HepG2 (cell line): Measurements from ENCODE around the gene PYGL. TPM values are rescaled to one million over a fixed set of nuclear protein-coding genes. Genes with fewer than 3 reads are reported as not detected.

Source experiments
- BCL6 ChIP-seq: IDR thresholded peaks from 2 replicates; pipeline ENCODE4 v1.6.1; 2016; ENCODE audit warnings: missing genetic modification reagents, missing compliant biosample characterization
- CHCHD3 ChIP-seq: sonication (generic); formaldehyde crosslinking; IDR thresholded peaks from 2 replicates; pipeline ENCODE4 v1.8.0; 2022; ENCODE audit warnings: mild to moderate bottlenecking, missing genetic modification reagents, moderate library complexity
- GATAD2A ChIP-seq: IDR thresholded peaks from 2 replicates; pipeline ENCODE4 v1.6.1; 2016
- HES4 ChIP-seq: sonication (generic); formaldehyde crosslinking; IDR thresholded peaks from 2 replicates; pipeline ENCODE4 v1.9.0; 2021; ENCODE audit warnings: mild to moderate bottlenecking, missing genetic modification reagents, borderline replicate concordance
- HNF4A ChIP-seq: sonication (generic); formaldehyde crosslinking; IDR thresholded peaks from 2 replicates; pipeline ENCODE4 v1.4.0; 2020; ENCODE audit warnings: missing genetic modification reagents
- LCORL ChIP-seq, 2 experiments: fragments of 450-650 bp in 1 of 2; sonication (generic) in 1 of 2; formaldehyde crosslinking in 1 of 2; IDR thresholded peaks; 2 replicates each; pipeline versions ENCODE4 v1.5.0 to v1.6.1; 2017 to 2020; ENCODE audit warnings: antibody characterized with exemption in 1 of 2, missing genetic modification reagents in 1 of 2
- NCOA2 ChIP-seq: sonication (generic); formaldehyde crosslinking; IDR thresholded peaks from 2 replicates; pipeline ENCODE4 v1.8.0; 2022; ENCODE audit warnings: inconsistent platforms
- SMAD3 ChIP-seq: sonication (generic); formaldehyde crosslinking; IDR thresholded peaks from 2 replicates; pipeline ENCODE4 v1.4.0; 2020; ENCODE audit warnings: missing genetic modification reagents
- TARDBP ChIP-seq: sonication (generic); formaldehyde crosslinking; IDR thresholded peaks from 2 replicates; pipeline ENCODE4 v1.8.0; 2022; ENCODE audit warnings: mild to moderate bottlenecking, missing genetic modification reagents
- TCF7L2 ChIP-seq: IDR thresholded peaks from 2 replicates; pipeline ENCODE4 v1.6.1; 2011; ENCODE audit warnings: mild to moderate bottlenecking, low read depth, low read length, moderate library complexity
- ZNF256 ChIP-seq: sonication (generic); formaldehyde crosslinking; conservative IDR thresholded peaks from 2 replicates; pipeline ENCODE4 v1.4.0; 2020; ENCODE audit warnings: missing genetic modification reagents
- ZNF430 ChIP-seq: sonication (generic); formaldehyde crosslinking; IDR thresholded peaks from 2 replicates; pipeline ENCODE4 v1.9.0; 2021; ENCODE audit warnings: mild to moderate bottlenecking, missing genetic modification reagents
- ZNF7 ChIP-seq: IDR thresholded peaks from 2 replicates; pipeline ENCODE4 v1.6.1; 2016; ENCODE audit warnings: missing biosample characterization, missing genetic modification reagents
- polyA plus RNA-seq, 8 experiments: library from polyadenylated mRNA; depleted of rRNA in 3 of 8; stranded (reverse) in 7 of 8; unstranded in 1 of 8; fragments of >200 nt; fragmentation: Illumina TruSeq in 4 of 8; extraction: Trizol in 4 of 8; gene quantifications; 2 replicates each; pipeline versions ENCODE4 v1.2.1 to v1.2.3, GENCODE V29; 2011 to 2016; ENCODE audit warnings: low read depth in 4 of 8, missing spikeins in 1 of 8, mixed read lengths in 1 of 8; ENCODE audit not compliant: insufficient read depth in 1 of 8
- total RNA-seq, 5 experiments: library from RNA; depleted of rRNA; stranded (reverse); fragments of >200 nt; fragmentation: Illumina TruSeq; extraction: Trizol; gene quantifications; 2 replicates each; pipeline ENCODE4 v1.2.3, GENCODE V29; 2016; ENCODE audit warnings: low read depth in 1 of 5
- TF ChIP-seq, protein P1 (sequence below): sonication (generic); formaldehyde crosslinking; IDR thresholded peaks from 2 replicates; pipeline ENCODE4 v1.9.0; 2021; ENCODE audit warnings: missing genetic modification reagents, borderline replicate concordance
- TF ChIP-seq, protein P2 (sequence below): sonication (generic); formaldehyde crosslinking; IDR thresholded peaks from 2 replicates; pipeline ENCODE4 v1.5.0; 2020; ENCODE audit warnings: missing genetic modification reagents
- TF ChIP-seq, protein P3 (sequence below): sonication (generic); formaldehyde crosslinking; IDR thresholded peaks from 2 replicates; pipeline ENCODE4 v1.8.1; 2023; ENCODE audit warnings: mild to moderate bottlenecking, missing genetic modification reagents, borderline replicate concordance
- TF ChIP-seq, protein P4 (sequence below): sonication (generic); formaldehyde crosslinking; IDR thresholded peaks from 2 replicates; pipeline ENCODE4 v1.5.0; 2020; ENCODE audit warnings: missing genetic modification reagents
- TF ChIP-seq, protein P5 (sequence below): sonication (generic); formaldehyde crosslinking; IDR thresholded peaks from 2 replicates; pipeline ENCODE4 v1.4.0; 2020; ENCODE audit warnings: mild to moderate bottlenecking, missing genetic modification reagents
- TF ChIP-seq, protein P6 (sequence below): sonication (generic); formaldehyde crosslinking; IDR thresholded peaks from 2 replicates; pipeline ENCODE4 v1.4.0; 2020; ENCODE audit warnings: mild to moderate bottlenecking, missing genetic modification reagents
- TF ChIP-seq, protein P7 (sequence below): IDR thresholded peaks from 2 replicates; pipeline ENCODE4 v1.6.1; 2016; ENCODE audit warnings: low read depth, borderline replicate concordance

PYGL gene
- total and polyA plus RNA-seq, 2 of the 13 experiments (the other 11 are each of a cell fraction or from before 2014, with no cell fraction given): 98.4 to 110 TPM

DNA sequence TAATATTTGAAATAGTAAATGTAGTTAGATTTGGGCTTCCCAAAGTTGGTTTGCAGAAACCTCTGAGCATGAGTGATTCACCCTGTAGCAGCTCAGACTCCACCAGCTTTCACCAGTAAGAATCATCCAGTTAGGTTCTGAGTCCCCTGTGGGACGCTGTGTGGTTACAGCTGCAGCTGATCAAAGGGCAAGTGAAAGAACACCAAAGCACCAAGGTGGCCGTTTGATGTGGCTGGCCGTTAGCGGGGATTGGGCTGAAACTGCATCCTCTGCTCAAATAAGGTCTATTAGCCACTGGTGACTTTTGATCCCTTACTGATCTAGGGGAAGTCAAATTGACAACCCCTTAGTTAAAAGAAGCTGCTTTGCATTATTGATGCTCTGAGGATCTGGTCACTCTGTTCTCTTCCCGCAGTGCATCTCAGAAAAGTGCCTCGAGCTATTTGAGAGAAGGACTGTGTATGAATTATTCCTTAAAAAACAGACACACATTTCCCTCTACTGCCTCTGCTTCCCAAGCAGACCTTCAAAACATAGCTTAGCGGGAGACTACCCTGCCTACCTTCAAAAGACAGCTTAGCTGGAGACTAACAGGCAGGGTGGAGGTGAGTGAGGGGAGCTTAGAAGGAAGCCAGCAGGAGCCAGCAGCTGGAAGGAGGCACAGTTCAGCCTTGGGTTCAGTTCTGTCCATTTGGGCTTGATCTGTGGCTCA, 68.8 kb downstream of the PYGL start (continued):
- TF ChIP-seq, protein P1, sequence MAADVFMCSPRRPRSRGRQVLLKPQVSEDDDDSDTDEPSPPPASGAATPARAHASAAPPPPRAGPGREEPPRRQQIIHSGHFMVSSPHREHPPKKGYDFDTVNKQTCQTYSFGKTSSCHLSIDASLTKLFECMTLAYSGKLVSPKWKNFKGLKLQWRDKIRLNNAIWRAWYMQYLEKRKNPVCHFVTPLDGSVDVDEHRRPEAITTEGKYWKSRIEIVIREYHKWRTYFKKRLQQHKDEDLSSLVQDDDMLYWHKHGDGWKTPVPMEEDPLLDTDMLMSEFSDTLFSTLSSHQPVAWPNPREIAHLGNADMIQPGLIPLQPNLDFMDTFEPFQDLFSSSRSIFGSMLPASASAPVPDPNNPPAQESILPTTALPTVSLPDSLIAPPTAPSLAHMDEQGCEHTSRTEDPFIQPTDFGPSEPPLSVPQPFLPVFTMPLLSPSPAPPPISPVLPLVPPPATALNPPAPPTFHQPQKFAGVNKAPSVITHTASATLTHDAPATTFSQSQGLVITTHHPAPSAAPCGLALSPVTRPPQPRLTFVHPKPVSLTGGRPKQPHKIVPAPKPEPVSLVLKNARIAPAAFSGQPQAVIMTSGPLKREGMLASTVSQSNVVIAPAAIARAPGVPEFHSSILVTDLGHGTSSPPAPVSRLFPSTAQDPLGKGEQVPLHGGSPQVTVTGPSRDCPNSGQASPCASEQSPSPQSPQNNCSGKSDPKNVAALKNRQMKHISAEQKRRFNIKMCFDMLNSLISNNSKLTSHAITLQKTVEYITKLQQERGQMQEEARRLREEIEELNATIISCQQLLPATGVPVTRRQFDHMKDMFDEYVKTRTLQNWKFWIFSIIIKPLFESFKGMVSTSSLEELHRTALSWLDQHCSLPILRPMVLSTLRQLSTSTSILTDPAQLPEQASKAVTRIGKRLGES (CRISPR knock-in tag): no peak
- TF ChIP-seq TCF7L2: peak; percentile 85; the same call in 1 of the 2 replicates
- TF ChIP-seq, protein P2, sequence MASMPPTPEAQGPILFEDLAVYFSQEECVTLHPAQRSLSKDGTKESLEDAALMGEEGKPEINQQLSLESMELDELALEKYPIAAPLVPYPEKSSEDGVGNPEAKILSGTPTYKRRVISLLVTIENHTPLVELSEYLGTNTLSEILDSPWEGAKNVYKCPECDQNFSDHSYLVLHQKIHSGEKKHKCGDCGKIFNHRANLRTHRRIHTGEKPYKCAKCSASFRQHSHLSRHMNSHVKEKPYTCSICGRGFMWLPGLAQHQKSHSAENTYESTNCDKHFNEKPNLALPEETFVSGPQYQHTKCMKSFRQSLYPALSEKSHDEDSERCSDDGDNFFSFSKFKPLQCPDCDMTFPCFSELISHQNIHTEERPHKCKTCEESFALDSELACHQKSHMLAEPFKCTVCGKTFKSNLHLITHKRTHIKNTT: no peak
- no peak for TF ChIP-seq ZNF7
- TF ChIP-seq, protein P3, sequence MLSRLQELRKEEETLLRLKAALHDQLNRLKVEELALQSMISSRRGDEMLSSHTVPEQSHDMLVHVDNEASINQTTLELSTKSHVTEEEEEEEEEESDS (CRISPR knock-in tag): no peak
- TF ChIP-seq BCL6 (CRISPR knock-in tag): peak; percentile 57
- peak; percentile 93 for TF ChIP-seq HNF4A (CRISPR knock-in tag)
- peak; percentile 79; the same call in 1 of the 2 replicates for TF ChIP-seq ZNF430 (CRISPR knock-in tag)
- TF ChIP-seq, protein P4, sequence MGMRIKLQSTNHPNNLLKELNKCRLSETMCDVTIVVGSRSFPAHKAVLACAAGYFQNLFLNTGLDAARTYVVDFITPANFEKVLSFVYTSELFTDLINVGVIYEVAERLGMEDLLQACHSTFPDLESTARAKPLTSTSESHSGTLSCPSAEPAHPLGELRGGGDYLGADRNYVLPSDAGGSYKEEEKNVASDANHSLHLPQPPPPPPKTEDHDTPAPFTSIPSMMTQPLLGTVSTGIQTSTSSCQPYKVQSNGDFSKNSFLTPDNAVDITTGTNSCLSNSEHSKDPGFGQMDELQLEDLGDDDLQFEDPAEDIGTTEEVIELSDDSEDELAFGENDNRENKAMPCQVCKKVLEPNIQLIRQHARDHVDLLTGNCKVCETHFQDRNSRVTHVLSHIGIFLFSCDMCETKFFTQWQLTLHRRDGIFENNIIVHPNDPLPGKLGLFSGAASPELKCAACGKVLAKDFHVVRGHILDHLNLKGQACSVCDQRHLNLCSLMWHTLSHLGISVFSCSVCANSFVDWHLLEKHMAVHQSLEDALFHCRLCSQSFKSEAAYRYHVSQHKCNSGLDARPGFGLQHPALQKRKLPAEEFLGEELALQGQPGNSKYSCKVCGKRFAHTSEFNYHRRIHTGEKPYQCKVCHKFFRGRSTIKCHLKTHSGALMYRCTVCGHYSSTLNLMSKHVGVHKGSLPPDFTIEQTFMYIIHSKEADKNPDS: no peak
- TF ChIP-seq, protein P5, sequence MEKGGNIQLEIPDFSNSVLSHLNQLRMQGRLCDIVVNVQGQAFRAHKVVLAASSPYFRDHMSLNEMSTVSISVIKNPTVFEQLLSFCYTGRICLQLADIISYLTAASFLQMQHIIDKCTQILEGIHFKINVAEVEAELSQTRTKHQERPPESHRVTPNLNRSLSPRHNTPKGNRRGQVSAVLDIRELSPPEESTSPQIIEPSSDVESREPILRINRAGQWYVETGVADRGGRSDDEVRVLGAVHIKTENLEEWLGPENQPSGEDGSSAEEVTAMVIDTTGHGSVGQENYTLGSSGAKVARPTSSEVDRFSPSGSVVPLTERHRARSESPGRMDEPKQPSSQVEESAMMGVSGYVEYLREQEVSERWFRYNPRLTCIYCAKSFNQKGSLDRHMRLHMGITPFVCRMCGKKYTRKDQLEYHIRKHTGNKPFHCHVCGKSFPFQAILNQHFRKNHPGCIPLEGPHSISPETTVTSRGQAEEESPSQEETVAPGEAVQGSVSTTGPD (CRISPR knock-in tag): peak; percentile 91
- TF ChIP-seq GATAD2A: peak; percentile 61; the same call in 1 of the 2 replicates
- no peak for TF ChIP-seq SMAD3 (CRISPR knock-in tag)
- no peak for TF ChIP-seq TARDBP (CRISPR knock-in tag)
- TF ChIP-seq, protein P6, sequence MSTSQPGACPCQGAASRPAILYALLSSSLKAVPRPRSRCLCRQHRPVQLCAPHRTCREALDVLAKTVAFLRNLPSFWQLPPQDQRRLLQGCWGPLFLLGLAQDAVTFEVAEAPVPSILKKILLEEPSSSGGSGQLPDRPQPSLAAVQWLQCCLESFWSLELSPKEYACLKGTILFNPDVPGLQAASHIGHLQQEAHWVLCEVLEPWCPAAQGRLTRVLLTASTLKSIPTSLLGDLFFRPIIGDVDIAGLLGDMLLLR (CRISPR knock-in tag): no peak
- TF ChIP-seq LCORL (IDR thresholded peaks at IDR 0.05): peak; percentile 22; the same call in 1 of the 2 replicates
- peak; percentile 94 for TF ChIP-seq LCORL (CRISPR knock-in tag; IDR thresholded peaks at IDR 0.05)
- peak; percentile 82 for TF ChIP-seq NCOA2 (CRISPR knock-in tag)
- no peak for TF ChIP-seq ZNF256 (CRISPR knock-in tag)
- no peak for TF ChIP-seq HES4
- TF ChIP-seq, protein P7, sequence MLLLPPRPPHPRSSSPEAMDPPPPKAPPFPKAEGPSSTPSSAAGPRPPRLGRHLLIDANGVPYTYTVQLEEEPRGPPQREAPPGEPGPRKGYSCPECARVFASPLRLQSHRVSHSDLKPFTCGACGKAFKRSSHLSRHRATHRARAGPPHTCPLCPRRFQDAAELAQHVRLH (CRISPR knock-in tag): 0 out of 2 replicates have a peak, but pooled peaks have one; percentile 54
- no peak for TF ChIP-seq CHCHD3 (CRISPR knock-in tag)
